Activated naive CD4-positive, alpha-beta T cell treated with anti-CD3 and anti-CD28 coated beads, Interleukin-2, amount 10 ng/mL, durations not matched to agents 7 days and 5 days (primary cell): Measurements from ENCODE around the gene SH3PXD2A.

ENCODE experiments used
- CTCF ChIA-PET: fragments of 350-600 bp; sonication (Branson Sonifier 250); formaldehyde crosslinking; loops from one replicate; lab custom pipeline; 2021; ENCODE audit warnings: antibody characterized with exemption; lab: Charles Lee
- DNase-seq: peaks from one replicate; pipeline ENCODE4 v3.0.0-alpha.2; 2020
- H3K27ac Mint-ChIP-seq: one replicate; pipeline ENCODE4 v1.8.0; 2021; ENCODE audit warnings: mild to moderate bottlenecking, moderate library complexity, mixed read lengths
- H3K27me3 Mint-ChIP-seq: one replicate; pipeline ENCODE4 v1.8.0; 2021; ENCODE audit warnings: mild to moderate bottlenecking, mixed read lengths
- H3K36me3 Mint-ChIP-seq: one replicate; pipeline ENCODE4 v1.8.0; 2021; ENCODE audit warnings: mixed read lengths
- H3K4me1 Mint-ChIP-seq: one replicate; pipeline ENCODE4 v1.8.0; 2021; ENCODE audit warnings: mixed read lengths
- H3K4me3 Mint-ChIP-seq: one replicate; pipeline ENCODE4 v1.8.0; 2021; ENCODE audit warnings: mild to moderate bottlenecking, moderate library complexity, mixed read lengths
- H3K9me3 Mint-ChIP-seq: one replicate; pipeline ENCODE4 v1.8.0; 2021; ENCODE audit warnings: mixed read lengths

SH3PXD2A gene

DNA sequence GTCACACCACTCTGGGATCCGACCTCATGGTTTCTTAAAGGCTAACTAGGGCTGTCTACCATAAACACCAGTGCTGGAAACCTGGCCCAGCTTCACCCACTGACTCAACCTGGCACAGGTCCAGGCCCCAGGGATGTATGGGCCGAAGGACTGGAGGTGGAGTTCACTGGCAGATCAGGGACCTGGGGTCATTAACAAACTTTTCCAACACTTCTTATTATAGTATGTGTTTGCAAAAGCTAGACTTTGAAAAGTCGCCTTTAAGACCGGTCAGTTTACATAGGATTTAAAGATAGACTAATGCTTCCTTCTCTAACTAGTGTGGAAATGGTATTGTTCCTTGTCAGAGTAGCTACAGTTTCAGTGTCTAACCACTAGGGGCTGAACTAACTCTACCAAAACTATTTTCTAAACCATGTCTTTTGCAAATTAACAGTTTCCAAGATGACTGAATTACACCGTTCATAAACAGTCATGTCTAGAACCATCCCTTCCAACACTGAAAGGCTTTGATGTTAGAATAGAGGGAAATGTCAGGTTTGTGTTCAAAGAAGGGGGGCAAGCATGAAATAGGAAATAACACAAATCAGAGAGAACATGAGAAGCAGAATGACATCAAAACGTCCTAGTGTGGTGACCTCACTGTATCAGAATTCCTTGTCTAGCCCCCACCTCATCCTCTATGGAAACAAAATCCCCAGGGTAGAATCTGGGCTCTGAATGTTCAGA, 32.9 kb upstream of the SH3PXD2A start:
- peaks cover 66% of the 10 kb centered on the region for H3K36me3 Mint-ChIP-seq
- CTCF ChIA-PET, result interaction anchor here (0.7 to 6.6 kb wide), 35 partner anchors 11 to 324 kb away, joined by 3 to 76 read pairs (median 4); partner anchors contain the start of gene SFR1
- no peak overlapping the region for H3K27ac Mint-ChIP-seq
- no peaks in the 10 kb centered on the region for H3K27me3 Mint-ChIP-seq
- no peak overlapping the region for H3K4me3 Mint-ChIP-seq
- H3K4me1 Mint-ChIP-seq, result peaks cover 29% of the 10 kb centered on the region
- no peaks in the 10 kb centered on the region for H3K9me3 Mint-ChIP-seq
- DNase-seq, result no peak

DNA sequence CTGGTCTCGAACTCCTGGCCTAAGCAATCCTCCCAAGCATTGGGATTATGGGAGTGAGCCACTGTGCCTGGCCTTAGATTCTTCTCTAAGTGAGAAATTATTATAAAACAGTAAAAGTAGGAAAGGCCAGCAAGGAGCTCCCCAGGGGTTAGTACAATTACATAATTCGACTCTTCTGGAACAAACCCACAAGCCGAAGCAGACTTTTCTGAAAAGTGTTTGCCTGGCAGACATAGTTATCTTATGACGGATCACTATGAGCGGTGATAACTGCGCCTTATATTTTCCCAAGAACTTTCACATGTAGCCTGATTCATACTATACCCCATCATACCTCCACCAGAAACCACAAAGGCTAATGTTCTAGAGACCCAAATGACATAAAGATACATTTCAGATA, 30.2 kb upstream of the SH3PXD2A start:
- peaks cover 22% of the 10 kb centered on the region for H3K4me1 Mint-ChIP-seq
- no peak overlapping the region for H3K4me3 Mint-ChIP-seq
- H3K36me3 Mint-ChIP-seq, result peaks cover 70% of the 10 kb centered on the region
- no peaks in the 10 kb centered on the region for H3K27me3 Mint-ChIP-seq
- H3K27ac Mint-ChIP-seq, result no peak overlapping the region
- DNase-seq, result no peak
- CTCF ChIA-PET, result interaction anchor here (0.8 to 6.6 kb wide), 14 partner anchors 16 to 325 kb away, joined by 3 to 76 read pairs (median 3); partner anchors contain the start of gene SFR1
- H3K9me3 Mint-ChIP-seq, result no peaks in the 10 kb centered on the region

DNA sequence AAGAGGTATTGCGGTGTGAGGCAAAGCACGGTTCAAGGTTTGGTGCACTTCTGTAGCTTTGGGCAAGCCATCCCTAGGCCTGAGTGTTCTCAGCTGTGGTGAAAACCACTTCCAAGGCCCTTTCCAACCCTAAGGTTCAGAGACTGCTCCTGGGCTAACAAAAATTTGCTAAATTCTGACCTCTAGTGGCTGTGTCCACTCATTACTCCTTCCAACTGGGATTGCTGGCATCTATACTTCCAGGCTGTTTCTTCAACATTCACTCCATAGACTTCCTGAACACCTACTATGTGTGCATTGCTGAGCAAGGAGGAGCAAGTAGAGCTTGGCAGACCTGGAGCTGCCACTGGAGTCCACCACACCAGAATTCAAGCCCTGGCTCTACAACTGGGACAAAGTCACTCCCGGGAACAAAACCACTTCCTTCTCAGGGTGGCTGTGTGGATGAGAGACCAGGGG, 29.3 kb upstream of the SH3PXD2A start:
- no peaks in the 10 kb centered on the region for H3K9me3 Mint-ChIP-seq
- CTCF ChIA-PET, result interaction anchor here (0.6 to 6.6 kb wide), 16 partner anchors 10 to 239 kb away, joined by 3 to 76 read pairs (median 3); partner anchors contain the start of gene SFR1
- no peaks in the 10 kb centered on the region for H3K27me3 Mint-ChIP-seq
- no peak overlapping the region for H3K4me3 Mint-ChIP-seq
- H3K4me1 Mint-ChIP-seq, result peaks cover 13% of the 10 kb centered on the region
- DNase-seq, result peak; percentile 49
- H3K36me3 Mint-ChIP-seq, result peaks cover 73% of the 10 kb centered on the region
- no peak overlapping the region for H3K27ac Mint-ChIP-seq

DNA sequence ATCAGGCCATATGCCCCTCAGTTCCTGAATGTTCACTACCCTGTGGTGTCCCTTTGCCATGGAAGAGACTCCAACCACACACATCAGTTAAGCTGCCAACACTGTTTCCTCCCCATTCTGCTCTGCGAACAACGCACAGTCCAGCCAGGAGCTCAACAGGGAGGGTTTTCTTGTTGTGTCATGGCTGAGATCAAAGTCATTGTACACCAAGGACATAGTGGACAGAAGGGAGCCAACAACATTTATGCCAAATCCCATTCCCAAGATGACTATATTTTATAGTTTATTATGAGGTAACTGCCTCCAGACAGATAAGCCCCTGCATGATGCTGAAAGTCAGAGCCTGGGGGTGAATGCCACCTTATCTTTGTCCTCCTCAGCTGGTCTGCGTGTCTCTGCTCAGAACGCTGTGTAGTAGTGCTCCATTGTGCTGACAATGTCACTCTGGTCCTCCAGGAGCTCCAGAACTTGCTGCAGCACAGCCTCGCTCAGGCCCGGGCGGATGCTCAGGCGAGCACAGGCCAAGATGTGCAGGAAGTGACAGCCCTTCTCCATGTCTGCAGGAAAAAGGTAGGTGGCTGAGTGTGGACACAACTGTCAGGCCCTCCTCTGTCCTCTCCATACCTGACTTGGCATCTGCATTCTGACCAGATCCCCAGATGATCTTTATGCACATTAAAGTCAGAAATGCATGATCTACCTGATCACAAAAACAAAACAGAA, 27.1 kb upstream of the SH3PXD2A start:
- Mint-ChIP-seq H3K36me3 (peaks cover 81% of the 10 kb centered on the region), H3K27me3 (no peaks in the 10 kb centered on the region), H3K27ac (no peak overlapping the region), H3K4me3 (no peak overlapping the region), H3K4me1 (no peaks in the 10 kb centered on the region), H3K9me3 (no peaks in the 10 kb centered on the region)
- DNase-seq, result no peak
- CTCF ChIA-PET, result interaction anchor here (1.3 to 1.5 kb wide), 2 partner anchors 170 to 171 kb away, joined by 3 to 4 read pairs; no protein-coding TSS in a partner anchor

DNA sequence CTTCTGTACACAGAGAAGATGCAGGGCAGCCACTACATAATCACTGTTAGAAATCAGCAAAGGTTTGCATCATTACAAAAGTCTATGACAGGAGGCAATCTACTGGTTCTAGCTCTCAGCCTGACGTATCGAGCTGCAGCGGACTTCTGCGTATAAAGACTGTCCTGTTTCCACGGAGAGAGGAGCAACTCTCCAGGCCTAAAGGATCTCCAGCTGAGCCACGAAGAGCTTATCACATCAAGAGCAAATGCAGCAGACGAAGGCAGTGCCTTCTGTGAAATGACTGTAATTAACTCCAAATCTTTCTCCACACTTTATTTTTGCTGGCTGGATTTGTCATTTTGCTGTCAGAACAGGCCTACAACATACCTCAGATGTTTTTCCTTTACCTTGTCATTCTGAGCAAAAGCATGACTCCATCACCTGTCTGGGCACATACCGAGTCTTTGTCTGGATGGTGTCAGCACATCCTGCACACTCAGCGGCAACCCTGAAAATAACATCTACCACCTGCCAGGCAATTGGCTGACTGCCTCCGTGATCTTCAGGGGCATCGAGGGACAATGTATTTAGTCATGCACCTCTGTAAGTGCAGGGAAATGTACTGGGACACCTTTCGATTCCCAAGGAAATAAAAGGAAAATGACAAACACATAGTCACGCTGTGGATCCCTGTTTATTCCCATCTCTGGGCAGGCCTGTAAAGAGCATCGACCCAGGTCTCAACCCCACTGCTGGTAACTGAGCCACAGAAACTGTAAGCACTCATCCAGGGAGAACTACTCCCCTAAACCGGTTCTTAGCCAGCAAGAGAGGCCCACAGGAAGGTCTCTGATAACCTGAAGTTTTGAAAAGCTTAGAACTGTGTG, 26.3 kb upstream of the SH3PXD2A start:
- no peak overlapping the region for H3K4me3 Mint-ChIP-seq
- CTCF ChIA-PET, result interaction anchor here (1.3 to 1.5 kb wide), 2 partner anchors 169 to 171 kb away, joined by 3 to 4 read pairs; no protein-coding TSS in a partner anchor
- H3K27me3 Mint-ChIP-seq, result no peaks in the 10 kb centered on the region
- H3K27ac Mint-ChIP-seq, result no peak overlapping the region
- DNase-seq, result no peak
- H3K36me3 Mint-ChIP-seq, result peaks cover 74% of the 10 kb centered on the region
- H3K9me3 Mint-ChIP-seq, result no peaks in the 10 kb centered on the region
- H3K4me1 Mint-ChIP-seq, result no peaks in the 10 kb centered on the region

DNA sequence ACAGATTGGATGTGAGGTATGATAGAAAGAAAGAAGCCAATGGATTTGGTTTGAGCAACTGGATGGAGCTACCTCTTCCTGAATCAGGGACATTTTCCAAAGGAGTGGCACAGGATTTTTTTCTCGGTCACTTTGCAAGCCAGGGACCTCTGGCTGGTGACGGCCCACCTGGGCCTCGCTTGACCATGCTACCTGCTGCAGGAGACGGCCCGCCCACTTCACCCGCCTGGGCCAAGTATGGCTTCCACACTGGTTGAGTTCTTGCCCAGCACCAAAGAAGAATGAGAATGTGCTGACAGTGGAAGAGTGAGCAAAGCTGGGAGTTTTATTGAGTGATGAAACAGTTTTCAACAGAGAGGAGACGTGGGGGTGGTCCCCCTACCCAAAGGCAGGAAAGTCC, 24.5 kb upstream of the SH3PXD2A start:
- CTCF ChIA-PET, result no interaction called here
- no peak overlapping the region for H3K27ac Mint-ChIP-seq
- peaks cover 66% of the 10 kb centered on the region for H3K36me3 Mint-ChIP-seq
- H3K4me1 Mint-ChIP-seq, result no peaks in the 10 kb centered on the region
- H3K27me3 Mint-ChIP-seq, result no peaks in the 10 kb centered on the region
- H3K9me3 Mint-ChIP-seq, result no peaks in the 10 kb centered on the region
- DNase-seq, result no peak
- H3K4me3 Mint-ChIP-seq, result no peak overlapping the region

DNA sequence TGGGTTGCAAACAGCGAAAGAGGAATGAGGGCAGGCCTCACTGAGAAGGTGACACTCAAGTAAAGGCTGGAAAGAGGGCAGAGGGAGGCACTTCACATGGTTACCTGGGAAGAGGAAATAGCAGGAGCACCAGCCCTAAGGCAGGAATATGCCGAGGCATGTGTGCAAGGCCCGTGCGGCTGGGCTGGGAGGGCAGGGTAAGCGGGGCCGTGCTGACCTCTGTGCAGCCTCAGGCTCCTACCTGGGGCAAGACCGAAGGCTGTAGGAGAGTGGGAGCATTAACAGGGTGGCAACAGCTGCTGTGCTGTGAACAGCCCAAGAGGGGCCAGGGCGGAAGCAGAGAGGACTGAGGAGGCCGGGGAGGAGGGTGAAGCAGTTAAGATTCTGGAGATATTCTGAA, 24.0 kb upstream of the SH3PXD2A start:
- CTCF ChIA-PET, result interaction anchor here (0.5 kb wide), 1 partner anchor 132 kb away, joined by 5 read pairs; no protein-coding TSS in a partner anchor
- H3K4me3 Mint-ChIP-seq, result no peak overlapping the region
- no peak for DNase-seq
- H3K27ac Mint-ChIP-seq, result no peak overlapping the region
- H3K27me3 Mint-ChIP-seq, result no peaks in the 10 kb centered on the region
- H3K9me3 Mint-ChIP-seq, result no peaks in the 10 kb centered on the region
- no peaks in the 10 kb centered on the region for H3K4me1 Mint-ChIP-seq
- H3K36me3 Mint-ChIP-seq, result peaks cover 64% of the 10 kb centered on the region

DNA sequence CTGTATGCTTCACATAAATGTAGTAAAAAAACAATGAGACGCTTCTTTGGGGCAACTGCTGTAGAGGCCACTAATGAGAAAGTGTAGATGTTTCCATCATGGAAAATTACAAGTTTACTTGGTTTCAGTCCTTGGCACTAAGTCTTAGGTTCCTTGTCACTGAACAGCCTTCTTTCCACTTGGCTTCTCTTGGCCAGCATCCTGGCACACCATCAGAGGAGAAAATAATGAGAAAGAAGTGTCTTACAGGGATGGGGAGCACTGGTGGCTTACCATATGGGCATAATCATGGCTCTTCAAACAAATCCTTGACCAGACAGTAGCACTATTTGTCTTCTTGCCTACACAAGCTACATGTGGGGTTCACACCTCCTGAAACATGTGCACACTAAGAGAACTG, 22.5 kb upstream of the SH3PXD2A start:
- Mint-ChIP-seq H3K4me3 (no peak overlapping the region), H3K9me3 (no peaks in the 10 kb centered on the region), H3K27ac (no peak overlapping the region), H3K36me3 (peaks cover 54% of the 10 kb centered on the region), H3K27me3 (no peaks in the 10 kb centered on the region), H3K4me1 (no peaks in the 10 kb centered on the region)
- CTCF ChIA-PET, result interaction anchor here (0.6 kb wide), 1 partner anchor 144 kb away, joined by 3 read pairs; no protein-coding TSS in a partner anchor
- DNase-seq, result no peak

DNA sequence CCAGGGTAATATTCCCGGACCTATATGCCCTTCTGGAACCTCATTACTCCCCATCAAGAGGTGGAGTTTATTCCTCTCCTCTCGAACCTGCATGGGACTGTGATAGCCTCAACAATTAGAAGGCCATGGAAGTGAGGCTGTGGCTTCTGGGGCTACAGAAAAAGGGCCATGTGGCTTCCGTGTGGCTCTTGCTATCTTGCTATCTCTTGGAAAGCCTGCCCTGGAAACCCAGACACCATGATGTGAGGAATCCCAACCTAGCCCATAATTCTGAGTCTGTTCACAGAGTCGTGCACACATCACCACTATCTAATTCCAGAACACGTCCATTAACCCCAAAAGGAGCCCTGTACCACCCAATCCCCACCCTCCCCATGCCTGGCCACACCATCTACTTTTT, 20.8 kb upstream of the SH3PXD2A start:
- H3K27me3 Mint-ChIP-seq, result no peaks in the 10 kb centered on the region
- H3K36me3 Mint-ChIP-seq, result peaks cover 42% of the 10 kb centered on the region
- H3K27ac Mint-ChIP-seq, result no peak overlapping the region
- no peak overlapping the region for H3K4me3 Mint-ChIP-seq
- no peak for DNase-seq
- CTCF ChIA-PET, result interaction anchor here (0.9 to 2.2 kb wide), 2 partner anchors 164 to 180 kb away, joined by 4 to 5 read pairs; no protein-coding TSS in a partner anchor
- no peaks in the 10 kb centered on the region for H3K9me3 Mint-ChIP-seq
- H3K4me1 Mint-ChIP-seq, result no peaks in the 10 kb centered on the region

DNA sequence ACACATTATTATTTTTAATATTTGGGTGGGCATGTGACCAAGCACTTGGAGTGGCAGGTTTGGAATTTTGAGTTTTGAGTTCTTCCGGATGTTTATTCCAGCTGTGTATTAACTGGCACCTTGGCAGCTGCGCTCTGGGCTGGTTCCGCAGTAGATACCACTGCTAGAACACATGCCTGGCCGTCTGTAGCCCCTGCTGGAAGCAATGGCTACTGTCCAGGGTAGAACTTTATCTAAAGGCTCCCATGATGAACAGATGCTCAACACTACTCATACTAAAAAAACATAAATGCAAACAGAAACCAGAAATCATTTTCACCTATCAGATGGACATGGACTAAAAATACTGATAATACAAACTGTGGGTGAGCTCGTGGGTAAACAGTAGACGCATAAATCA, 19.4 kb upstream of the SH3PXD2A start:
- Mint-ChIP-seq H3K27me3 (no peaks in the 10 kb centered on the region), H3K4me1 (no peaks in the 10 kb centered on the region), H3K27ac (no peak overlapping the region), H3K36me3 (peaks cover 28% of the 10 kb centered on the region), H3K9me3 (no peaks in the 10 kb centered on the region), H3K4me3 (no peak overlapping the region)
- CTCF ChIA-PET, result interaction anchor here (1.2 to 2.2 kb wide), 3 partner anchors 10 to 178 kb away, joined by 3 to 5 read pairs (median 4); no protein-coding TSS in a partner anchor
- no peak for DNase-seq

DNA sequence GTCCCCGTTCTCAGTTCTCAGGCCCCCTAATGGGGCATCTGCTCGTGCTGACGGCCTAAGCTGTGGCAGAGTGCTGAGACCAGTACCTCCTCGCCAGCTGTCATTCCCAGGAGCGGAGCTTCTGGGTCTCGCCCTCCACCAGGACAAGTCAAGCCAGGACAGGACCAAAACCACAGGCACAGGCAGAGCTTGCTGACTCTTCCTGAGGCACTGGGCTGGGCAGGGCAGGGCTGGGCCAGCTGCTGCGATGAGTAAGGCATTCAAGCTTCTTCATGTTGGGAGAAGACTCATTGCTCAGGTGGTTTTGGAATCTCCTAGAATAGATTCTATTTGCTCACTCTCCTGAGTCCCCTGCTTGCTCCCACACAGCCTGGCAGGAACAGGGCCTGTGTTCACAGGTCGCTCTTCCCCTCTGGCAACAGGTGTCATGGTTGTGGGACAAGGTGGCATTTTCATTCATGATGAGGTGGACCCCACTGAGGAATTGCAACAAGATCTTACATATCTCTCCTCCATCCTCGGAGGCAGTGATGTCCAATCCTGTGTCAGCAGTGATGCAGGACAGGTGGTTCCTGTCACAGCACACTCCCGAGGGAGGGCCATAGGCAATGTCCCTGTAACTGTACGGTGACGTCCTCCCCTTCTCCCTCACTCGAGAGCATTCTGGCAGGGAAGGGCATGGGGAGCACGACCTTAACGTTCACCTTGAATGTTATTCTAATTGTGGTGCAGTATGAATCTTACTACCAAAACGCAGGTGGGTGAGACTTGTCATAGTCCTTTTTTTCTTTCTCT, 17.0 kb upstream of the SH3PXD2A start:
- no peak for DNase-seq
- Mint-ChIP-seq H3K36me3 (peaks cover 6% of the 10 kb centered on the region), H3K9me3 (no peaks in the 10 kb centered on the region), H3K4me3 (no peak overlapping the region), H3K27ac (no peak overlapping the region), H3K4me1 (no peaks in the 10 kb centered on the region), H3K27me3 (no peaks in the 10 kb centered on the region)
- CTCF ChIA-PET, result interaction anchor here (1.0 kb wide), 1 partner anchor 160 kb away, joined by 4 read pairs; no protein-coding TSS in a partner anchor

DNA sequence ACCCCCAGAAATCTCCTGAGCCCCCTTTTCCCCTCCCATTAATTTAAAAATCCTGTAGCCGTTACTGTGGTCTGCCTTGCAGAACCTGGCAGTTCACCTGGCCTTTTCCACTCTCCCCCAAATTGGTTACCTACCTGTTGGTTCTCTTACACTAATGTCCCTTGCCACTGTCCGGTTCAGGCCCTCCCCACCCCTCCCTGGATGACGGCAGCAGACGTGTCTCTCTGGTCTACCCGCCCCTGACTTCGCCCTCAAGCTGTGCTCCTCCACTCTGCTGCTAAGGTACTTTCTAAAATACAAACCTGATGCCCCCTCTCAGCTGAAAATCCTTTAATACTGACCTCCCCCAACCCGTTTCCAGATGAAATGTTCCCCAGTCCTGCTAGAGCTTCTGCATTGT, 15.6 kb upstream of the SH3PXD2A start:
- Mint-ChIP-seq H3K4me1 (no peaks in the 10 kb centered on the region), H3K9me3 (no peaks in the 10 kb centered on the region), H3K4me3 (no peak overlapping the region), H3K36me3 (peaks cover 6% of the 10 kb centered on the region), H3K27ac (no peak overlapping the region), H3K27me3 (peaks cover 4% of the 10 kb centered on the region)
- no peak for DNase-seq
- CTCF ChIA-PET, result no interaction called here

DNA sequence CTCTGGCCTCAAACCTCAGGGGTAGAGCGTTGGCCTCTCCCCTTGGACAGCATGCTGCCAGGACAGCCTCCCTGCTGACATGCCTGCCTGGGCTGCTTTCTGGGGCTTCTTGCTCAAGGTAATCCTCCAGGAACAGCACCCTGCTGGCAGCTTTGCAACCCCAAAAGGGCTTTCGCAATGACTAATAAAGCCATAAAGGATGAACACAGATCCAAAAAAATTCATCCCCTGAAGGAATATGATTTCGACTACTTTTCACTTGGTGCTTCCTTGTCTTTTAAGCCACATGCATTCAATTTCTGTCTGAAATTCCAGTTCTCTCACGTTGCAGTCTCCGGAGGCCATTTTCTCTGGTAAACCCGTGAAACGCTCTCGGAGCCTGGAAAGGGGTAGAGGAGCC, 15.1 kb upstream of the SH3PXD2A start:
- peaks cover 6% of the 10 kb centered on the region for H3K36me3 Mint-ChIP-seq
- CTCF ChIA-PET, result interaction anchor here (1.0 kb wide), 1 partner anchor 14 kb away, joined by 3 read pairs; no protein-coding TSS in a partner anchor

More for the DNA sequence above, 15.1 kb upstream of the SH3PXD2A start:
- peaks cover under 1% of the 10 kb centered on the region for H3K9me3 Mint-ChIP-seq
- H3K4me3 Mint-ChIP-seq, result no peak overlapping the region
- no peak for DNase-seq
- peaks cover 4% of the 10 kb centered on the region for H3K27me3 Mint-ChIP-seq
- no peaks in the 10 kb centered on the region for H3K4me1 Mint-ChIP-seq
- no peak overlapping the region for H3K27ac Mint-ChIP-seq
